Measurements from ENCODE around the gene PEX1. TPM values are rescaled to one million over a fixed set of nuclear protein-coding genes. Genes with fewer than 3 reads are reported as not detected.

PEX1 gene
- total RNA-seq, 1 donor from 2014 or later = 7.1 TPM

DNA sequence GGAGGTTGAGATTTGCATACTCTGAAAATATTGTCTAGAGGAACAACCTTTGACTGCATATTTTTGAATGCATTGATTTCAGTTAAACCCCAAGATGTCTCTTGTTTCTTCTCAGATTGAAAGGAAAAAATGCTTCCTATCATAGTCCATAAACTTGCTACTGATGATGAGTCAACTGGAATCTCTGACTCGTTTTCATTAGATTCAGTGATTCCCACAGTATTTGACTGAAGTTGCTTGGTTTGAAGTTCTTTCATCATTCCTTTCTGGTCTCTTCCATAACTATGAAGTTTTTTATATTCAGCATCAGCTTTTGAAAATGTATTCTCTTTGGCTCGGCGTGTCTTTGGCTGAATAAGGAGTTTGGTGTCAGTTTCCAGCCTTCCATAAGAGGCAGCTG, 10.7 kb downstream of the PEX1 start:
- Histone ChIP-seq H3K4me2 (ENCODE audit: low read length) (no peak overlapping the region), H3K9me3 (ENCODE audit: insufficient read depth, low read depth, low read length) (no peaks in the 10 kb centered on the region), H3K4me1 (ENCODE audit: insufficient read depth, low read length) (no peaks in the 10 kb centered on the region), H3K27me3 (ENCODE audit: insufficient read depth, low read length) (no peaks in the 10 kb centered on the region), H4K20me1 (ENCODE audit: insufficient read depth, low read length) (no peaks in the 10 kb centered on the region), H3K36me3 (ENCODE audit: insufficient read depth, low read length) (no peaks in the 10 kb centered on the region), H3K4me3 (ENCODE audit: insufficient read depth, low read depth, low read length) (no peak overlapping the region), H3K9ac (ENCODE audit: low read length) (no peak overlapping the region), H2AFZ (ENCODE audit: low read depth, low read length) (no peak overlapping the region), H3K27ac (ENCODE audit: low read depth, low read length) (no peak overlapping the region), H3K79me2 (ENCODE audit: insufficient read depth, low read length) (no peaks in the 10 kb centered on the region)
- peak overlapping the region; percentile 60 for H3K27ac Mint-ChIP-seq (ENCODE audit: unreplicated experiment)
- H3K4me3 Mint-ChIP-seq (ENCODE audit: unreplicated experiment) = no peak overlapping the region
- H3K27me3 Mint-ChIP-seq (ENCODE audit: low read depth, unreplicated experiment) = no peaks in the 10 kb centered on the region
- peaks cover 11% of the 10 kb centered on the region for H3K4me1 Mint-ChIP-seq (ENCODE audit: low read depth, unreplicated experiment)
- TF ChIP-seq EZH2 (IDR thresholded peaks at IDR 0.05; ENCODE audit: insufficient read depth, low read length) = no peak
- TF ChIP-seq, protein P1, sequence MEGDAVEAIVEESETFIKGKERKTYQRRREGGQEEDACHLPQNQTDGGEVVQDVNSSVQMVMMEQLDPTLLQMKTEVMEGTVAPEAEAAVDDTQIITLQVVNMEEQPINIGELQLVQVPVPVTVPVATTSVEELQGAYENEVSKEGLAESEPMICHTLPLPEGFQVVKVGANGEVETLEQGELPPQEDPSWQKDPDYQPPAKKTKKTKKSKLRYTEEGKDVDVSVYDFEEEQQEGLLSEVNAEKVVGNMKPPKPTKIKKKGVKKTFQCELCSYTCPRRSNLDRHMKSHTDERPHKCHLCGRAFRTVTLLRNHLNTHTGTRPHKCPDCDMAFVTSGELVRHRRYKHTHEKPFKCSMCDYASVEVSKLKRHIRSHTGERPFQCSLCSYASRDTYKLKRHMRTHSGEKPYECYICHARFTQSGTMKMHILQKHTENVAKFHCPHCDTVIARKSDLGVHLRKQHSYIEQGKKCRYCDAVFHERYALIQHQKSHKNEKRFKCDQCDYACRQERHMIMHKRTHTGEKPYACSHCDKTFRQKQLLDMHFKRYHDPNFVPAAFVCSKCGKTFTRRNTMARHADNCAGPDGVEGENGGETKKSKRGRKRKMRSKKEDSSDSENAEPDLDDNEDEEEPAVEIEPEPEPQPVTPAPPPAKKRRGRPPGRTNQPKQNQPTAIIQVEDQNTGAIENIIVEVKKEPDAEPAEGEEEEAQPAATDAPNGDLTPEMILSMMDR (IDR thresholded peaks at IDR 0.05; ENCODE audit: insufficient read depth, low read depth, low read length) = no peak
- no peak for FAIRE-seq
- no peaks in the 10 kb centered on the region for H3K36me3 Mint-ChIP-seq (ENCODE audit: low read depth, unreplicated experiment)
- H3K9me3 Mint-ChIP-seq (ENCODE audit: unreplicated experiment) = no peaks in the 10 kb centered on the region
- no peak for DNase-seq (ENCODE audit: low read depth)

DNA sequence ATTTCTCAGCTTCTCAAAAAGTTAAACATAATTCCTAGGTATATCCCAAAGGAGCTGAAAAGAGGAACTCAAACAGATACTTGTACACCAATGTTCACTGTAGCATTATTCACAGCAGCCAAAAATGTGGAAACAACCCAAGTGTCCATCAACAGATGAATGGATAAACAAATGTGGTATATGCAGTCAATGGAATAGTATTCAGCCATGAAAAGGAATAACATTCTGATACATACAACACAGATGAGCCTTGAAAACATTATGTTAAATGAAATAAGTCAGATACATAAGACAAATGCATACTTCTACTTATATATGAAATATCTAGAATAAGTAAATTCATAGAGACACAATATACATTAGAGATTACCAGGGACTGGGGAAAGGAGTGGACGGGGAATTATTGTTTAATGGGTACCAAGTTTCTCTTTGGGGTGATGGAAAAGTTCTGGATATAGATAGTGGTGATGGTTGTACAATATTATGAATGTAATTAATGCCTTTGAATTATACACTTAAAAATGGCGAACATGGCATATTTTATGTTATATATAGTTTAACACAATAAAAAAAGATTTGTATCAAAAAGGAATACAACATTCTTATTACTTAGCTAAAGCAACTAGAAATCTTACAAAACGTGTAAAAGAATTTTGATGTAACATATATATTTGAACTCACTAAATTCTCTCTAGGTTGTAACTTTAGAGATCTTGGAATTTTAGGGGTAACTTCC, 15.0 kb downstream of the PEX1 start:
- FAIRE-seq (peak; percentile 73), DNase-seq (ENCODE audit: low read depth) (no peak)
- H3K9ac ChIP-seq (ENCODE audit: low read length) = no peak overlapping the region
- Mint-ChIP-seq H3K4me3 (ENCODE audit: unreplicated experiment) (no peak overlapping the region), H3K27ac (ENCODE audit: unreplicated experiment) (no peak overlapping the region), H3K9me3 (ENCODE audit: unreplicated experiment) (no peaks in the 10 kb centered on the region), H3K4me1 (ENCODE audit: low read depth, unreplicated experiment) (peaks cover 11% of the 10 kb centered on the region), H3K27me3 (ENCODE audit: low read depth, unreplicated experiment) (no peaks in the 10 kb centered on the region), H3K36me3 (ENCODE audit: low read depth, unreplicated experiment) (no peaks in the 10 kb centered on the region)
- H3K36me3 ChIP-seq (ENCODE audit: insufficient read depth, low read length) = no peaks in the 10 kb centered on the region
- H3K9me3 ChIP-seq (ENCODE audit: insufficient read depth, low read depth, low read length) = no peaks in the 10 kb centered on the region
- H3K27me3 ChIP-seq (ENCODE audit: insufficient read depth, low read length) = no peaks in the 10 kb centered on the region
- H3K4me3 ChIP-seq (ENCODE audit: insufficient read depth, low read depth, low read length) = no peak overlapping the region
- no peaks in the 10 kb centered on the region for H4K20me1 ChIP-seq (ENCODE audit: insufficient read depth, low read length)
- no peak overlapping the region for H3K4me2 ChIP-seq (ENCODE audit: low read length)
- H3K27ac ChIP-seq (ENCODE audit: low read depth, low read length) = no peak overlapping the region
- H3K4me1 ChIP-seq (ENCODE audit: insufficient read depth, low read length) = no peaks in the 10 kb centered on the region
- no peaks in the 10 kb centered on the region for H3K79me2 ChIP-seq (ENCODE audit: insufficient read depth, low read length)
- no peak overlapping the region for H2AFZ ChIP-seq (ENCODE audit: low read depth, low read length)
- TF ChIP-seq, protein P1 (IDR thresholded peaks at IDR 0.05; ENCODE audit: insufficient read depth, low read depth, low read length) = no peak
- TF ChIP-seq EZH2 (IDR thresholded peaks at IDR 0.05; ENCODE audit: insufficient read depth, low read length) = no peak

DNA sequence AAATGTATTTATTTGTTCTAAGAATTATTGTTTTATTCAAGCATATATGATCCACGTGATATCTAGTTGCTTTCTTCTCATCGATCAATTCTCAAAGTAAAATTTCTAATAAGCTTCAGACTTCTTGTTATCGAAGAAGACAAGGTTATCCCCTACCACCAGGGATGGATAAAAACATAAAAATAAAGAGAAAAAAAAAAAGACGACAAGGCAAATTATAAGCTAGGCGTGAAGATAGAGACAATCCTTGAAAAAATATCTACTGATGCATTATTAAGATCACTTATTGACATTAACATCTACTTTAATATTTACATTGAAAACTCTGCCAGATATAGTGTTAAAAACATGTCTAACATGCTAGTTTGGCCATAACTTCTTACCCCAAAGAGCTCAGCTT, 19.4 kb downstream of the PEX1 start:
- Histone ChIP-seq H3K4me3 (ENCODE audit: insufficient read depth, low read depth, low read length) (no peak overlapping the region), H3K4me1 (ENCODE audit: insufficient read depth, low read length) (no peaks in the 10 kb centered on the region), H3K79me2 (ENCODE audit: insufficient read depth, low read length) (no peaks in the 10 kb centered on the region), H3K9ac (ENCODE audit: low read length) (no peak overlapping the region), H2AFZ (ENCODE audit: low read depth, low read length) (no peak overlapping the region), H3K27me3 (ENCODE audit: insufficient read depth, low read length) (no peaks in the 10 kb centered on the region), H3K9me3 (ENCODE audit: insufficient read depth, low read depth, low read length) (no peaks in the 10 kb centered on the region), H3K27ac (ENCODE audit: low read depth, low read length) (no peak overlapping the region), H3K4me2 (ENCODE audit: low read length) (no peak overlapping the region), H3K36me3 (ENCODE audit: insufficient read depth, low read length) (peaks cover 4% of the 10 kb centered on the region), H4K20me1 (ENCODE audit: insufficient read depth, low read length) (no peaks in the 10 kb centered on the region)
- H3K36me3 Mint-ChIP-seq (ENCODE audit: low read depth, unreplicated experiment) = peaks cover 3% of the 10 kb centered on the region
- no peak for TF ChIP-seq EZH2 (IDR thresholded peaks at IDR 0.05; ENCODE audit: insufficient read depth, low read length)
- TF ChIP-seq, protein P1 (IDR thresholded peaks at IDR 0.05; ENCODE audit: insufficient read depth, low read depth, low read length) = no peak
- no peak overlapping the region for H3K27ac Mint-ChIP-seq (ENCODE audit: unreplicated experiment)
- H3K4me1 Mint-ChIP-seq (ENCODE audit: low read depth, unreplicated experiment) = peaks cover 2% of the 10 kb centered on the region
- no peak overlapping the region for H3K4me3 Mint-ChIP-seq (ENCODE audit: unreplicated experiment)
- no peaks in the 10 kb centered on the region for H3K27me3 Mint-ChIP-seq (ENCODE audit: low read depth, unreplicated experiment)
- no peak for DNase-seq (ENCODE audit: low read depth)
- no peaks in the 10 kb centered on the region for H3K9me3 Mint-ChIP-seq (ENCODE audit: unreplicated experiment)
- no peak for FAIRE-seq
